Measurements from ENCODE around the gene TEDDM1.
"Not testable (repeated sequence)": the region's sequence is repeated elsewhere in the genome, so short reads cannot be mapped to it uniquely, and the experiment has no call there.

The TEDDM1 gene

GRCh38 chr1:182405578-182405977, 5.1 kb upstream of the TEDDM1 start:
- DNase-seq, result no peak

GRCh38 chr1:182404781-182405180, 4.3 kb upstream of the TEDDM1 start:
- DNase-seq, result no peak

DNA sequence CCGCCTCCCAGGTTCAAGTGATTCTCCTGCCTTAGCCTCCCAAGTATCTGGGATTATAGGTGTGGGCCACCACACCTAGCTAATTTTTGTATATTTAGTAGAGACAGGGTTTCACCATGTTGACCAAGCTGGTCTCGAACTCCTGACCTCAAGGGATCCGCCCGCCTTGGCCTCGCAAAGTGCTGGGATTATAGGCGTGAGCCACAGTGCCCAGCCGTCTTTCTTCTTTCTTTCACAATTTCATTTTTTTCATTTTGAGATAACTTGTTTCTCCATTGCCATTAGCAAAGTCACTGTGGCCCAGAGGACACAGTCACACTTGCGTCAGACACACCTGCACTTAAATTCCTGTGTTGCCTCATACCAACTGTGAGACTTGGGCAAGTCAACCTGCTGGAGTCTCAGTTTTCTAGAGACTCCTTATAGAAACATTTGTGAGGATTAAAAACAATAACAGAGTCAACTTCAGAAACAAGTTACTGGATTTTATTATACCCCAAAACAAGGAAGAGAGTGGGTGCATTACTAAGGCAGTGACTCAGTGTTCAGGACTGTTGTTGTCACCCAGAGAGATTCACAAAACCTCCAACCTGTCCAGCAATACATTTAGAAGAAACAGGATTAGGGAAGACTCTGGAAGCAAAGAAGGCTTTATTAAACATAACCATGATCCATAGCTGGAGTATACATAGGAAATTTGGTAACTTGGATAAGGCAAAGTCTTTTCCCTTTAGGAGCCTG, 2.6 kb downstream of the TEDDM1 start:
- DNase-seq, result no peak

GRCh38 chr1:182395906-182396305, 4.6 kb downstream of the TEDDM1 start:
- no peak for DNase-seq

GRCh38 chr1:182394055-182394775, 6.3 kb downstream of the TEDDM1 start:
- no peak for DNase-seq

DNA sequence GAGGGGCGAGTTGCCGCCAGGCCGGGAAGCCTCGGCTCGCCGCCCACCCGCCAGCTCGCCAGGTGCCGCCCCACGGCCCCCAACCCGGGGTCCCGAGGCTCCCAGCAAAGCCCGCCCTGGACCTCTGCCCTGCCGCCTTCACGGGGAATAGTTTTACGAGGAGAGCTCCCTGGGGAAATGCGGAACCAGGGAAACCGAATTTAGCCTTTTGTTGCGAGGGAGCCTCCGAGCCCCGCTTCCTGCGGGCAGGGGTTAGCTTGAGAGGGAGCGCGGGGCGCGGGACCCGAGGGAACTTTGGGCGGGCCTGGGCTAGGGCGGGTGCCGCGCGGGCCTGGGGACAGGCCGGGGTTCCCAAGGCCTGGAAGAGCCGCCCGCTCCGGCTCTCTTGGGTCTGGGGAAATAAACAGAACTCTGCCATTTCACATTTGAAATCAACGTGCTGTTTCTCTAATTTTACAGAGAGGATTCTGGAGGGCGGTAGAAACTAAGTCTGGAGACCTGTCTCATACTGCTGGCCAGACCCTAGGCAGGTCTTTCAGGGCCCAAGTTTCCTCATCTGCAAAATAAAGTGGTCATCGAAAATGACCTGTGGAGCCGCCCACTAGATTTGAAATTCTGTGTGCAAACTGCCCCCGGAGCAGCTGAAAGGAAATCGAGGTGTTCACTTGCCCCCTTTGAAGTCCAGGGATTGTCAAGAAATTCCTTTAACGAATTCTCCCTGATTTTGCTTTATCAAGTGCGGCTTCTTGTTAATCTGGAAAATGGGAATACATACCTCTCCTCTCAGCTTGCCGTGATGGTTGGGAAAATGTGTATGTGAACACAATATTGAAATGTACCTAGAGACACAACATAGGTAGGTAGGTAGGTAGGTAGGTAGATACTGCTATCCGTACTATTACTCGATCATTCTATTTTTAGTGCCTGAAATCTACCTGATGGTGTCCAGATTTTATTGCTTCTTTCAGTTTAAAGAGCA, 8.1 kb downstream of the TEDDM1 start:
- peak; percentile 49 for DNase-seq

DNA sequence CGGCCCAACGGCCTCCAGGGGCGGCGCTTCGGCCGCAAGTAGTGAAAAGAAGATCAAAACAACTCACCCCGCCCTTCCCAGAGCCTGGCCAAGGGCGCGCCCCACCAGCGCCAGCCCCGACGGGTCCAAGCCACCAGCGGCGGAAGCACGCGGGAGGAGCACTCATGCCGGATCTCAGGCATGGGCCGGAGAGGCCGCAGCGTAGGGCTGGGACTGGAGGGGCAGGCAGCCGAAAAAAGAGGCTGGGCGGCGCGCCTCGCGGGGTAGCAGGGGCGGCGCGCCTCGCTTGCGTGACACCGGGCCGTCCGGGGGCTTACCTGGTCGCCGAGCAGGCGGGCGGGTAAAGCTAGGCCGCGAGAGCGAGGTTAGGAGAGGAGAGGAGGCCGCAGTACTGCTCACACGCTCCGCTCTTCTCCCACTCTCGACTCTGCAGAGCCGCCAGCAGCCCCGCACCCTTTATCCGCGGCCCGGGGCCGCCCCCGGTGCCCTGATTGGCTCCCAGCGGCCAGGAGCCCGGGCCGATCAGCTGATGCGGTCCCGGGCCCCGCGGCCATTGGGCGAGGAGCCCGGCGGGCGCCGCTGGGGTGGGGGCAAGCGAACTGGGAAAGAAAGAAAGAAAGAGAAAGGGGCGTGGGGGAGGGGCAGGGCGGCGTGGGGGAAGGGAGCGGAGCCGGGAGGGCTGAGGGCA, 9.0 kb downstream of the TEDDM1 start, which contains the start of gene GLUL:
Gene GLUL, minus strand, starts transcription at position 429 of the 688 bp plus-strand sequence. CDS start 3,053 bp downstream, outside the sequence.
- peak; percentile 93 for DNase-seq

DNA sequence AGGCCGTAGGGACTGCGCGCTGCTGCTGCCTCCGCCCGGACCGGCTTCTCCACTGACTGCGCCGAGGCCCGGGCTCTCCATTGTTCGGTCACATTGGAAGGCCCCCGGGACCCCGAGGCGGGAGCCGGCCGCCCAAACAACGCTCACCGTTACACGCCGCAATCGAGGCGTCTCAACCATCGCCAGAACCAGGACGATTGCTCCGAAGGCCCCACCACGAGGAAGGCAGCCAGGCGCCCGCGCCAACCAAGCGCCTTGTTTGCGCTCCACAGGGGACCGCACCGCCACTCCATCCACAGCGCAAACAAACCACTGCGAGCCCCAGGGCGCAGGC, 9.5 kb downstream of the TEDDM1 start:
- DNase-seq, result no peak

DNA sequence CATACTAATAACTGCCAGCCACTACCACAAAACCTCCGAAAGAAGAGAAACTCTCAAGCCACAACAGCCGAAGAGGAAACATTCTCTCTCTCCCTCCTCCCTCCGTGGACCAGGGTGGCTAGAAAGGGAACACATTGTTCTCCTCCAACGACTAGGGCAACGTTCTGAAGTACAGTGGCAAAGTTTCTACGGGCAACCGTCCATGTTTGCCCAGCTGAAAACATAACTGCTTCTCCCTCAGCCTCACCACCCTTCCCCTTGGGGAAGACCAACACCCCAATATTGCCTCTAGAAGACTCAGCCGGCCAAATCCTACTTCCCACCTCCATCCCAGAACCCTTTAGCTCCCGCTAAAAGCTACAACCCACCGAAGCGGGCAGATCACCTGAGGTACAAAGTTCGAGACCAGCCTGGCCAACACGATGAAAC, 10.8 kb downstream of the TEDDM1 start:
- no peak for DNase-seq

DNA sequence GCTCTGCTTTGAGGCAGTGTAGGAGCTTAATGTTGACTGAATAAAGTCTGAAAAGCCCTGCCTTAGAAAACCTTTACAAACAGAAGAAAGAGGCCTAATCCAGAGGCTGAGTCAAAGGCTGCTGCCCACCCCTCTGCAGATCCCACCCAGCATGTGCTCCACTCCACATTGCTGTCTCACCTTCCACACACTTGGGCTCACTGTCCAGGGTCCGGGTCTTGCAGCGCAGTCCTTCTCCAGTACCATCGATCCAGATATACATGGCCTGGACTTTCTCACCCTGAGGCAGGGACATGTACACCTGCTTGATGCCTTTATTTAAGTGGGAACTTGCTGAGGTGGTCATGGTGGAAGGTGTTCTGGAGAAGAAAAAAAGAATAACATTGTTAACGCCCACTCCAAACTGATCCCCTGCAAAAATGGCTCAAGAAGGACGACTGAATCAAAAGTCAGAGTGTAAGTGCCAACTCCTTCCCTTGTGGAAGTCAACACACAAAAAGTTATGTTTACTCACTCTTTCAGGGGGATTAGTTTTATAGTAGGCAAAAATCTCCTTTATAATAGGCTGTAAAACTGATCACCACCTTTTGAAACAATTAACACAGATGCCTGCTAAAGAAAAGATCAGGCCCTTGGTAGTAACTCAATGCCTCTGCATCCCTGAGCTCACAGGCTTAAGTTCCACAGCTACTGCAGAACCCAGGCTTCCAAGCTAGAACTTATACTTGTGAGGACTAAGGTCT, 11.9 kb downstream of the TEDDM1 start:
- no peak for DNase-seq

GRCh38 chr1:182387566-182387965, 12.9 kb downstream of the TEDDM1 start:
- DNase-seq, result no peak

GRCh38 chr1:182386980-182387379, 13.5 kb downstream of the TEDDM1 start:
- DNase-seq, result no peak

- DNase-seq, result no peak
These were observed 14.3 kb downstream of the TEDDM1 start for GRCh38 chr1:182385885-182386853.

DNA sequence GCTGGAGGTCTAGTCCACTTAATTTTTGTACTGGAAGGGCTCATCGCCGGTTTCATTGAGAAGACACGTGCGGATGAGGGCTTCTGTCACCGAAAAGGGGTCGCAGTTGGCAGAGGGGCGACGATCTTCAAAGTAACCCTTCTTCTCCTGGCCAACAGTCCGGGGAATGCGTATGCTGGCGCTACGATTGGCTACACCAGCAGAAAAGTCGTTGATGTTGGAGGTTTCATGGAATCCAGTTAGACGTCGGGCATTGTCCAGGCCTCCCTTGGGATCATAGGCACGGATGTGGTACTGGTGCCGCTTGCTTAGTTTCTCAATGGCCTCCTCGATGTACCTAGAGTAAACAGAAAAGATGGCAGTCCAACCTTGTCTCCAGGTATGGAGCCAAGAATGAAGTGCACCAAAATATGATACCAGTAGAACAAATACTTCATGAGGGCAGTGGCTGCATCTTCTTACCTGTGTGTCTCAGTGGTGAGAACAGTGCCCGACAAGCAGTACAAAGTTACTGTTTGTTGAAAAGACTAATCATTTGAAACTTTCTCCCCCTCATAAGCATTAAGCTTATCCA, 16.0 kb downstream of the TEDDM1 start:
- no peak for DNase-seq

DNA sequence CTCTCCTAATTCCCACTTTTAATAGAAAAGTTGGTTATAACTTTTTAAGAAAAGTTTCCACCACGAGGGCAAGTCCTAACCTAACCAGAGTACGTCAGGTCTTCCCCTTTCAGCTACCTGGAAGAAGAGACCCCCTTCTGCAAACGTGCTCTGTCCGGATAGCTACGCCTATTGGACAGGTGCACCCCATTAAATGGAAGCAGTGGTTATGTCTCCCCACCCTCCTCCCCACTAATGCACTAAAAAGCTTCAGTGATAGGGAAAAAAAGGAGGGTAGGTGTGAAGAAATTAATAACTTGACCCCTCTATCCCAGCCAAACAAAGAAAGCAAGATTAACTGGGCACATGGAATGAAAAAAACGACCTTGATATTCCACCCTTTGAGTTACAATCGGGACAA, 16.5 kb downstream of the TEDDM1 start:
- DNase-seq, result no peak

GRCh38 chr1:182383037-182383661, 17.3 kb downstream of the TEDDM1 start:
- no peak for DNase-seq

GRCh38 chr1:182381962-182382819, 18.3 kb downstream of the TEDDM1 start:
- DNase-seq, result no peak

GRCh38 chr1:182380199-182380598, 20.3 kb downstream of the TEDDM1 start:
- no peak for DNase-seq

- DNase-seq, result not testable (repeated sequence)
These were observed 20.7 kb downstream of the TEDDM1 start for GRCh38 chr1:182379781-182380180.
